ENCODE measurements around the gene GOLIM4.

Gene GOLIM4

DNA sequence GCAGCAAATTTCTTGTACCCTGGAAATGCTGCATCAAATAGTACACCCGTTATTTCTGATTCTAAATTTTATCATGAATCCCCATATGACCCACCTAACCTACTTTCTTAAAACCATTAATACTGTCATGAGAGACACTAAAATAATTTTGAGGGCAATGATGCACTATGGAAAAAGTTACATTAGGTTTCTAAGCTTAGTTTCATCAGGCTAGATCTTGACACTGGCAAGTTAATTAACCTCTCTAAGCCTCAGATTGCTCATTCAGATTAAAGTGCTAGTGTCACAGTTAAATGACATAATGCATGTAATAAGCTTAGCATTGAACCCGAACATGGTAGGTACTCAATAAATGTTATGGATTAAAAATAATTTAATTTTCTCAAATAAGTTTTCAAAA lies 8.2 kb downstream of the GOLIM4 start:
- TF ChIP-seq, protein P1, sequence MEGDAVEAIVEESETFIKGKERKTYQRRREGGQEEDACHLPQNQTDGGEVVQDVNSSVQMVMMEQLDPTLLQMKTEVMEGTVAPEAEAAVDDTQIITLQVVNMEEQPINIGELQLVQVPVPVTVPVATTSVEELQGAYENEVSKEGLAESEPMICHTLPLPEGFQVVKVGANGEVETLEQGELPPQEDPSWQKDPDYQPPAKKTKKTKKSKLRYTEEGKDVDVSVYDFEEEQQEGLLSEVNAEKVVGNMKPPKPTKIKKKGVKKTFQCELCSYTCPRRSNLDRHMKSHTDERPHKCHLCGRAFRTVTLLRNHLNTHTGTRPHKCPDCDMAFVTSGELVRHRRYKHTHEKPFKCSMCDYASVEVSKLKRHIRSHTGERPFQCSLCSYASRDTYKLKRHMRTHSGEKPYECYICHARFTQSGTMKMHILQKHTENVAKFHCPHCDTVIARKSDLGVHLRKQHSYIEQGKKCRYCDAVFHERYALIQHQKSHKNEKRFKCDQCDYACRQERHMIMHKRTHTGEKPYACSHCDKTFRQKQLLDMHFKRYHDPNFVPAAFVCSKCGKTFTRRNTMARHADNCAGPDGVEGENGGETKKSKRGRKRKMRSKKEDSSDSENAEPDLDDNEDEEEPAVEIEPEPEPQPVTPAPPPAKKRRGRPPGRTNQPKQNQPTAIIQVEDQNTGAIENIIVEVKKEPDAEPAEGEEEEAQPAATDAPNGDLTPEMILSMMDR (conservative IDR thresholded peaks at IDR 0.05; ENCODE audit: control insufficient read depth, insufficient read depth, low read depth, low read length), result no peak
- no peak overlapping the region for H3K4me3 ChIP-seq (ENCODE audit: control insufficient read depth, low read depth, low read length)
- no peak for DNase-seq (ENCODE audit: low read depth)

DNA sequence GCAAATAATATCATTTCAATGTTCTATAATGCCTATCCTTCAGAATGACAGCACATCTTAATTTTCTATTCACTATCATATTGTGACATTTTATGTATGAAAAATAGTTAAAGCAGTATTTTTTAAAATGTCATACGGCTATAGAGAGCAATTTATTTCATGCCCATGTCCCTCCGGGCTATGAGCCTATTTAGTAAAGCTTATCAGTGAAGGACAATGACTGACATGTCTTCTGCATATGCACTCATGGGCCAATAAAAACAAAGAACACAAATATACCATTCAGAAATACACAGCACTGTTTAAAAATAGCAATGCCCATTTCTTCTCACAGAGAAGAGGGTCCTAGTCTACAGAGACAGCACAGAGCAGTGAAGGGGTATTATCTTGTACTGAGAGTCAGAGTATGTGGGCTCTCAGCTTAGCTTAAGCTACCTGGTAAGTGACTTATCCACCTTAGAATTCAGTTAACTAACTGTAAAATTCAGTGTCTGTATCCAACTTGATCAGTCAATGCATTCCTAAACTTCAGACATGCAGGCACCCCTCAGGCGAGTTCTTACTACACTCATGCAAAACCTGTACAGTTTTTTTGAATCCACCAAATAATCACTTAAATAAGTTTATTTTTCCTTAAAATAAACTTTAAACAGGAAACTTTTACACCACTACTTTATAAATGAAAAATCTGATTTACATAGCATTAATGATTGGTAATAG lies 9.0 kb downstream of the GOLIM4 start:
- TF ChIP-seq, protein P1 (conservative IDR thresholded peaks at IDR 0.05; ENCODE audit: control insufficient read depth, insufficient read depth, low read depth, low read length), result no peak
- no peak for DNase-seq (ENCODE audit: low read depth)
- H3K4me3 ChIP-seq (ENCODE audit: control insufficient read depth, low read depth, low read length), result no peak overlapping the region

GRCh38 chr3:168085491-168086119 lies 10.1 kb downstream of the GOLIM4 start:
- no peak overlapping the region for H3K4me3 ChIP-seq (ENCODE audit: control insufficient read depth, low read depth, low read length)
- TF ChIP-seq, protein P1 (conservative IDR thresholded peaks at IDR 0.05; ENCODE audit: control insufficient read depth, insufficient read depth, low read depth, low read length), result no peak
- DNase-seq (ENCODE audit: low read depth), result no peak

GRCh38 chr3:168083906-168084305 lies 11.8 kb downstream of the GOLIM4 start:
- no peak for DNase-seq (ENCODE audit: low read depth)
- TF ChIP-seq, protein P1 (conservative IDR thresholded peaks at IDR 0.05; ENCODE audit: control insufficient read depth, insufficient read depth, low read depth, low read length), result no peak
- H3K4me3 ChIP-seq (ENCODE audit: control insufficient read depth, low read depth, low read length), result no peak overlapping the region

- H3K4me3 ChIP-seq (ENCODE audit: control insufficient read depth, low read depth, low read length), result no peak overlapping the region
- TF ChIP-seq, protein P1 (conservative IDR thresholded peaks at IDR 0.05; ENCODE audit: control insufficient read depth, insufficient read depth, low read depth, low read length), result no peak
- DNase-seq (ENCODE audit: low read depth), result no peak
These were observed 13.9 kb downstream of the GOLIM4 start for GRCh38 chr3:168081856-168082255.

DNA sequence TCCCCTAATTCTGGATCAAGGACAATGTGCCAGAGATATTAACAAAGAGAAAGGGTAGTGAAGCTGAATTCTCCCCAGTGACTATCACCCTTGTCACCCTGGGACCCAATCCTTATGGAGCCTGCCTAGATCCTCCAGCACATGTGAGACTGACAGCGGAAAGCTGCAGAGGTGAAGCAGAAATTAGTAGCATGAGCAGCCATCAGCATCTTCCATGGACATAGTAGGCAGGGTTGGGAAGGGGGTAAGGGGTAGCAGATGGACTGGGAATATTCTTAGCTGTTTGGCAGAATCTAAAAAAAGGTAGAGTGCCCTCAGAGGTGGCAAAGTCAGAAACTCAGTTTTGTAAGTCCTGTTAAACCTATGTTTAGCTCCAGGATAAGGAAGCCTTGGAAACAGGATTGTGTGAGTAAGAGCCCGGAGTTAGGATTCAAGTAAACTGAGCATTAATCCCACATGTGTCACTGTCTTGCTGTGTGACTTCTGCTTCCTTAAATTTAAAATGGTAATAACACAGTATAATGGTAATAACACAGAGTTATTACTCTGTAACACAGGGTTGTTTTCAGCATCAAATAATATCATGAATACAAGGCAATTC lies 14.5 kb downstream of the GOLIM4 start:
- no peak overlapping the region for H3K4me3 ChIP-seq (ENCODE audit: control insufficient read depth, low read depth, low read length)
- TF ChIP-seq, protein P1 (conservative IDR thresholded peaks at IDR 0.05; ENCODE audit: control insufficient read depth, insufficient read depth, low read depth, low read length), result no peak
- peak; percentile 44 for DNase-seq (ENCODE audit: low read depth)
